Smooth muscle cell (in vitro differentiated cells): ENCODE data around the gene MPV17. TPM values are rescaled to one million over a fixed set of nuclear protein-coding genes. Genes with fewer than 3 reads are reported as not detected.

Experiments used
- DNase-seq: peaks from one replicate; lab custom pipeline; 2025; ENCODE audit not compliant: unreplicated experiment; lab: John Stamatoyannopoulos, UW
- H2AFZ ChIP-seq: fragments of 200-600 bp; sonication (generic); 2 replicates; pipeline ENCODE4 v1.6.0; 2016; ENCODE audit warnings: antibody characterized with exemption, low read depth, mild to moderate bottlenecking
- H3F3A ChIP-seq: fragments of 200-600 bp; sonication (generic); 2 replicates; pipeline ENCODE4 v1.6.0; 2017; ENCODE audit warnings: antibody characterized with exemption, low read depth
- H3K27ac ChIP-seq: fragments of 200-600 bp; sonication (generic); 2 replicates; pipeline ENCODE4 v1.5.1; 2016; ENCODE audit warnings: low read depth, mild to moderate bottlenecking
- H3K27me3 ChIP-seq: fragments of 200-600 bp; sonication (generic); 2 replicates; pipeline ENCODE4 v1.6.1; 2016; ENCODE audit warnings: low read depth, mild to moderate bottlenecking
- H3K36me3 ChIP-seq: fragments of 200-600 bp; sonication (generic); 2 replicates; pipeline ENCODE4 v1.5.1; 2016; ENCODE audit warnings: low read depth
- H3K4me1 ChIP-seq: fragments of 200-600 bp; sonication (generic); 2 replicates; pipeline ENCODE4 v1.5.1; 2016; ENCODE audit warnings: low read depth
- H3K4me2 ChIP-seq: fragments of 200-600 bp; sonication (generic); 2 replicates; pipeline ENCODE4 v1.6.0; 2016; ENCODE audit warnings: mild to moderate bottlenecking
- H3K4me3 ChIP-seq: fragments of 200-600 bp; sonication (generic); 2 replicates; pipeline ENCODE4 v1.5.1; 2016; ENCODE audit warnings: mild to moderate bottlenecking
- H3K79me2 ChIP-seq: fragments of 200-600 bp; sonication (generic); 2 replicates; pipeline ENCODE4 v1.6.0; 2016; ENCODE audit warnings: low read depth, mild to moderate bottlenecking
- H3K9ac ChIP-seq: fragments of 200-600 bp; sonication (generic); 2 replicates; pipeline ENCODE4 v1.6.0; 2016; ENCODE audit warnings: low read depth
- H3K9me3 ChIP-seq: fragments of 200-600 bp; sonication (generic); replicated peaks from 2 replicates; pipeline ENCODE4 v1.5.1; 2016; ENCODE audit warnings: low read depth
- H4K20me1 ChIP-seq: fragments of 200-600 bp; sonication (generic); 2 replicates; pipeline ENCODE4 v1.6.0; 2016; ENCODE audit warnings: low read depth
- CTCF ChIP-seq: fragments of 200-600 bp; sonication (generic); IDR thresholded peaks from 2 replicates; pipeline ENCODE4 v1.5.1; 2017; ENCODE audit warnings: borderline replicate concordance, mild to moderate bottlenecking, antibody characterized with exemption; ENCODE audit not compliant: insufficient read depth, poor library complexity, severe bottlenecking
- WGBS: methylation state at CpG from one replicate; pipeline ENCODE4 v1.1.7; 2016; ENCODE audit warnings: low lambda C conversion rate; 5-methylcytosine and 5-hydroxymethylcytosine counted together
- polyA plus RNA-seq: library from polyadenylated mRNA; unstranded; fragments of >200 nt; fragmentation: Nextera tagmentation; extraction: Ambion mirVana; gene quantifications from 2 replicates; pipeline ENCODE4 v1.2.1, GENCODE V29; 2016
- total RNA-seq: library from RNA; depleted of rRNA; stranded (reverse); fragments of >200 nt; gene quantifications from 2 replicates; pipeline ENCODE4 v1.2.3, GENCODE V29; 2014

The MPV17 gene
- total and polyA plus RNA-seq, 2 experiments from 2014 or later, result 114 to 117 TPM

- H3K4me1 ChIP-seq, result peaks cover 9% of the 10 kb centered on the region
- no peaks in the 10 kb centered on the region for H3K79me2 ChIP-seq
- WGBS, result 58% methylated on average over 5 of the region's 5 CpGs
- H3K27ac ChIP-seq, result no peak within 1 kb of the TSS
- peak within 1 kb of the TSS; percentile 50 for H3K4me2 ChIP-seq
- H3K36me3 ChIP-seq, result no peaks in the 10 kb centered on the region
- no peak within 1 kb of the TSS for H3K9ac ChIP-seq
- peaks cover 11% of the 10 kb centered on the region for H3K27me3 ChIP-seq
- no peaks in the 10 kb centered on the region for H3K9me3 ChIP-seq
- H2AFZ ChIP-seq, result no peak within 1 kb of the TSS
- TF ChIP-seq CTCF, result no peak
- DNase-seq, result no peak
- no peaks in the 10 kb centered on the region for H3F3A ChIP-seq
- H4K20me1 ChIP-seq, result no peaks in the 10 kb centered on the region
- H3K4me3 ChIP-seq, result no peak within 1 kb of the TSS
Observed at GRCh38 chr2:27281855-27282559, 40.9 kb downstream of the MPV17 start, which contains the start of gene TRIM54. Gene TRIM54 (plus strand): TSS chr2:27282429. CDS start chr2:27282732, 303 bp downstream.

- Histone ChIP-seq H3K4me1 (peaks cover 9% of the 10 kb centered on the region), H3K4me2 (no peak overlapping the region)
- WGBS, result 92% methylated on average over 3 of the region's 3 CpGs
Observed at GRCh38 chr2:27281442-27281841, 41.5 kb downstream of the MPV17 start.

GRCh38 chr2:27280826-27281225, 42.1 kb downstream of the MPV17 start:
- Histone ChIP-seq H3K9ac (no peak overlapping the region), H3K79me2 (no peaks in the 10 kb centered on the region), H2AFZ (no peak overlapping the region), H3K36me3 (no peaks in the 10 kb centered on the region), H3K27ac (no peak overlapping the region), H3K4me3 (no peak overlapping the region), H3K4me1 (peaks cover 9% of the 10 kb centered on the region), H4K20me1 (no peaks in the 10 kb centered on the region), H3F3A (no peaks in the 10 kb centered on the region), H3K9me3 (no peaks in the 10 kb centered on the region), H3K4me2 (no peak overlapping the region), H3K27me3 (peaks cover 11% of the 10 kb centered on the region)
- WGBS, result 79% methylated on average over 3 of the region's 3 CpGs
- DNase-seq, result no peak
- no peak for TF ChIP-seq CTCF

More at GRCh38 chr2:27281442-27281841, 41.5 kb downstream of the MPV17 start:
- peaks cover 11% of the 10 kb centered on the region for H3K27me3 ChIP-seq
- no peaks in the 10 kb centered on the region for H3K36me3 ChIP-seq
- no peaks in the 10 kb centered on the region for H3F3A ChIP-seq
- DNase-seq, result no peak
- H3K9me3 ChIP-seq, result no peaks in the 10 kb centered on the region
- H2AFZ ChIP-seq, result no peak overlapping the region
- TF ChIP-seq CTCF, result no peak
- H3K9ac ChIP-seq, result no peak overlapping the region
- no peaks in the 10 kb centered on the region for H3K79me2 ChIP-seq
- H3K4me3 ChIP-seq, result no peak overlapping the region
- H4K20me1 ChIP-seq, result no peaks in the 10 kb centered on the region
- H3K27ac ChIP-seq, result no peak overlapping the region

GRCh38 chr2:27278010-27278409, 44.9 kb downstream of the MPV17 start:
- Histone ChIP-seq H3K27ac (no peak overlapping the region), H2AFZ (no peak overlapping the region), H3F3A (no peaks in the 10 kb centered on the region), H3K9ac (no peak overlapping the region), H3K4me1 (peaks cover 9% of the 10 kb centered on the region), H3K27me3 (peaks cover 15% of the 10 kb centered on the region), H3K4me3 (no peak overlapping the region), H3K9me3 (no peaks in the 10 kb centered on the region), H3K36me3 (no peaks in the 10 kb centered on the region), H4K20me1 (no peaks in the 10 kb centered on the region), H3K4me2 (no peak overlapping the region), H3K79me2 (no peaks in the 10 kb centered on the region)
- DNase-seq, result no peak
- TF ChIP-seq CTCF, result no peak
- WGBS, result 85% methylated on average over 1 of the region's 1 CpG
